HG03064 (cell line): Measurements from ENCODE around the gene SLC29A2.
"Not testable (repeated sequence)": the region's sequence is repeated elsewhere in the genome, so short reads cannot be mapped to it uniquely, and the experiment has no call there.

Source experiments
- ATAC-seq: cut with Tn5 transposase; IDR thresholded peaks from one replicate; pipeline ENCODE4 v1.9.1; 2021; ENCODE audit warnings: low read depth; ENCODE audit not compliant: unreplicated experiment

SLC29A2 gene

DNA sequence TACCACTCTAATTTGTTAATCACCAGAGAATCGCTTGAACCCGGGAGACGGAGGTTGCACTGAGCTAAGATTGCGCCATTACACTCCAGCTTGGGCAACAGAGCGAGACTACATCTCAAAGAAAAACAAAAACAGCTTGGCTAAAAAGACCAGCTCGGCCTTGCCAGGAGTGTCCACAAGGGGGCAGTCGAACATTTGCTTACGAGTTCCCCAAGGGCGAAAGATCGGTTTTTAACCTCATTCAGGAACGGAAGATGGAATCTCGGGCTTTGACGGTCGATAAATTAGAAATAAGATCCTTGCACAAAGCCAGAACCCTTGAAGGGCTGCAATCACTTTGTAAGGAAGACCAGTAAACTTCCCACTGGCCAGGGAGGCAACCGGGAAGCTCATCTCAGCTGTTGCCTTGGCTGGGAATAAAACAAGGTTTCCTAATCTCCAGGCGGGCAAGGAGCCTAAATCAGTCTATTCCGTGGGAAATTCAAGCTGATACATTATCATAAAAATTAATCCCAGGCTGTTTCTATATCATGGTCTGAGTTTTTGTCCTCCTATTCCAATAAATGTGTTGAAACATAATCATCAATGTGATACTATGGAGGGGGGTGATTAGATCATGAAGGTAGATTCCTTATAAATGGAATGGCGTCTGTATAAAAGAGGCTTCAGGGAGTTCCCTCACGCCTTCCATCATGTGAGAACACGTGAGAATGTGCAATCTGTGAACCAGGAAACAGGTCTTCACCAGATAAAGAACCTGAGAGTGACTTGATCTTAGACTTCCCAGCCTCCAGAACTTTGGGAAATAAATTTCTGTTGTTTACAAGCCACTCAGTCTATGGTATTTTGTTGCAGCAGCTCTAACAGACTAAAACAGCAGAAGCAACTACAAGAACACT is 14.9 kb upstream of the SLC29A2 start:
- ATAC-seq = no peak

DNA sequence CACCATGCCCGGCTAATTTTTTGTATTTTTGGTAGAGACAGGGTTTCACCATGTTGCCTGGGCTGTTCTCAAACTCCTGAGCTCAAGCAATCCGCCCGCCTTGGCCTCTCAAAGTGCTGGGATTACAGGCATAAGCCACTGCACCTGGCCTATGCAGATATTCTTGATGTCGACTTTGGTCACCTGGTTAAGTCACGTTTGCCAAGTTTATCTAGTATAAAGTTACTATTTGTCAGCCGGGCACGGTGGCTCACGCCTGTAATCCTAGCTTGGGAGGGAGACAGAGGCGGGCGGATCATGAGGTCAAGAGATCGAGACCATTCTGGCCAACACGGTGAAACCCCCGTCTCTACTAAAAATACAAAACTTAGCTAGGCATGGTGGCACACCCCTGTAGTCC is 12.8 kb upstream of the SLC29A2 start:
- not testable (repeated sequence) for ATAC-seq

DNA sequence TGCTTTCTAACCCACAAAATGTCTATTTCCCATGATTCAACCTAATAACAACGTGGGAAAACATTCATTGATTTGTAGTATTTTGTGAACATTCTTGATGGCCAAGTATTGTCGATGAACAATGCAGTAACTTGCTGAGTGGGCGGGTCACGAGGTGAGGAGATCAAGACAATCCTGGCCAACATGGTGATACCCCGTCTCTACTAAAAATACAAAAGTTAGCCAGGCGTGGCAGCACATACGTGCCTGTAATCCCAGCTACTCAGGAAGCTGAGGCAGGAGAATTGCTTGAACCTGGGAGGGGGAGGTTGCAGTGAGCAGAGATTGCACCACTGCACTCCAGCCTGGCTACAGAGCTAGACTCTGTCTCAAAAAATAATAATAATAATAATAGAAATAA is 8.7 kb upstream of the SLC29A2 start:
- ATAC-seq = not testable (repeated sequence)

DNA sequence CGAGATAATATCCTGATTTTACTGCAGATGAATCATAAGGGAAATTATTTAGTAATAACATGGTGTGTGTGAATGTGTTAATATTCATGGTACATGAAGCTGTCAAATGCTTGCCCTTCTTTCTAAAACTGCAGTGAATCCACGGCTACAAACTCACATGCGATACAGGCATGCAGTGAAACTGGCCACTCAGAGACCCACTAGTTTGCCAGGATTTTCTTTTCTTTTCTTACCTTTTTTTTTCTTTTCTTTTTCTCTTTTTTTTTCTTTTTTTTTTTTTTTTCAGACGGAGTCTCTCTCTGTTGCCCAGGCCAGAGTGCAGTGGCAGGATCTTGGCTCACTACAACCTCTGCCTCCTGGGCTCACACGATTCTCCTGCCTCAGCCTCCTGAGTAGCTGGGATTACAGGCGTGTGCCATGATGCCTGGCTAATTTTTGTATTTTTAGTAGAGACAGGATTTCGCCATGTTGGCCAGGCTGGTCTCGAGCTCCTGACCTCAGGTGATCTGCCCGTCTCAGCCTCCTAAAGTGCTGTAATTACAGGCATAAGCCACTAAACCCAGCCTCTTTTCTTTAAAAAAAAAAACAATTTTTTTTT is 2.2 kb upstream of the SLC29A2 start:
- ATAC-seq = not testable (repeated sequence)

DNA sequence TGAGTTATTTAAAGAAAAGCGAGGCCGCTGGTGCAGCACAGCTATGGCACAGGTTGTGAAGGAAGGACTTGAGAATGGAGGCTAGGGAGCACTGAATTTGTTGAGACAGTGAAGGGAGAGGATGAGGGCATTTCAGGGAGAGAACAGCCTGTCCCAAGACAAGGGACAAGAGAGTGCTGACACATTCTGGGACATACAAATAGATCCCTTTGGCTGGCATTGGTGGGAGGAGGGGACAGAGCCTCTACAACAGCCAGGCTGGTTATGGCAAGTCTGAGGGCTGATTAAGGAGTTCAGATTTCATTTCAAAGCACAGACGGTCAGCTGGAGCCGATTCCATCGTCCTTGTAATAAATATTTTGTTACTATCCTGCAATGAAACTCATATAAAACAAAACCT is 1.7 kb upstream of the SLC29A2 start:
- ATAC-seq = no peak

DNA sequence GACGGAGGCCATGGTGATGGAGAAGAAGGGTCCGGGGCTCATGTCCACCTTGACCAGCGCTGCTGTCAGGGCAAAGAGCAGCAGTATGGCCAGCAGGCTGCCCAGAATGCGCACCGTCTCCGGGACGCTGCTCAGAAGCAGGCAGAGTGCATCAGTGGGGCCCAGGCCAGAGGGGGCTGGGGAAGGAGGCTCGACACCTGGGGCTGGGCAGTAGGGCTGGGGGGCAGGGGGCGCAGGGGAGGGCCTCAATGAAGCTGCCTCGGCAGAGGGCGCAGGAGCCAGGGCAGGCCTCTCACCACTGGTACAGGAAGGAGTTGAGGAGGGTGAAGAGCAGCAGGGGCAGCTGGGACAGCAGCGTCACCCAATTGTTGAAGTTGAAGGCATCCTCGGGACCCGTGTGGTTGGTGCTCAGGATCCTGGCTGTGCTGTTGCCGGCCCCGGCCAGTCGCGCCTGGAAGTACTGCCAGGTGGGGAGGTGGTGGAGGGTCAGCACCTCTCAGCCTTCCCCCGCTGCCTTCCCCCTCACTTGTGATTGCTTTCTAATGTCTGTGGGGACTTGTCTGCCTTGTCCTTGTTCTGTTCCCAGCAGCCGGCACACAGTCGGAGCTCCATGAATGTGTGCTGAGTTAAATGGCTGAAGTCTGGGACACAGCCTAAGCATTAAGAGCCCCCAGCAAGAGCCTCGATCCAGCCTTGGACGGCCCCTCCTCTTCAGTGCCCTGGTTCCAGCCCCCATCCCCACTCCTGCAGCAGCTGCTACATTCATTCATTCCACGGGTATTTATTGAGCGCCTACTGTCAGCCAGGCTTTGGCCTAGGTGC is 2.3 kb downstream of the SLC29A2 start:
- ATAC-seq = no peak

DNA sequence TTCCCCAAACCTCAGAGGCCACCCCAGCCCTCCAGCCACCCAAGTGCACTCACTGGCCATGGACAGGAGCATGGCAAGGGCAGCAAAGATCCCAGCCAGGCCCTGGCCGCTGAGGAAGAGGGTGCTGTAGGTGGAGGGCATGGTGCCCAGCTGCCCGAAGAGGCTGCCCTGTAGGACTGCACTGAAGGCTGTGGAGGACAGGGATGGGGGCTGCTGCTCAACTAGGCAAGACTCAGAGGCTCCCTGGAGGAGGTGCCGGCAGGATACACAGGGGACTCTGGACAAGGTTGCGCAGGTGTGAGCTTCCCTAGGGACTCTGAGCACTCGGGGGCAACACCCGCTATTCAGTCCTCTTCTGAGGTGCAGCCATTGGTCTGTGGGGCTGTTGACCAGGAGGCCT is 3.1 kb downstream of the SLC29A2 start:
- no peak for ATAC-seq

DNA sequence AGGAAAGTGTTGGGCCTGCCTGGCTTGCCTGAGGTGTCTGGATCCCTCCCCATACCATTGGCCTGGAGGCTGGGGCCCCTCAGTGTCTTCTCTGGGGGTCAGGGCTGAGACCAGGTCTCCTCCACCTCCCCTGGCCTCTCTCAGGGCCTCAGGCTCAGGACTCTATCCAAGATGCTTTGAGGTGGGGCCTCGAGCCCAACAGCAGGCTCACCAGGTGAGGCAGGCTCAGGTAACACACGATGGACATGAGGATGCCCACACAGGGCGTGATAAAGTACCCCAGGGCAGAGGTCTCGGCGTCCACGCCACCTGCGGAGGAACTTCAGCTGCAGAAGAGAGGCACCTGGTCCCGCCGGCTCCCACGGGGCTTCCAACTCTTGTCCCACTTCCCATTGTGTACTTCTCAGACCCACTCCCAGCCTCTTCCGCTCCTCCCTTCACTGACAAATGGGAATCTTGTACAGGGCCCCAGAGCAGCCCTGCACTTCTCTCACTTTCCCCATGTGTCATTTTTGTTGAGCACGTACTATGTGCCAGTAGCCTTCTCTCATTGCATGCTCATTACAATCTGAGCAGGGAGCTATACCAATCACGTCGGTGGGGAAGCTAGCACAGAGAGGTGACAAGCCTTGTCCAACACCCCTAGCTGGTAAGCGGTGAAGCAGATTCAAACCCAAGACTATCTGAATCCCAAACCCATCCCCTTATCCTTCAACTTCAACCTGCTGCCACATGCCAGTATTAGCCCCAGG is 3.8 kb downstream of the SLC29A2 start:
- no peak for ATAC-seq

DNA sequence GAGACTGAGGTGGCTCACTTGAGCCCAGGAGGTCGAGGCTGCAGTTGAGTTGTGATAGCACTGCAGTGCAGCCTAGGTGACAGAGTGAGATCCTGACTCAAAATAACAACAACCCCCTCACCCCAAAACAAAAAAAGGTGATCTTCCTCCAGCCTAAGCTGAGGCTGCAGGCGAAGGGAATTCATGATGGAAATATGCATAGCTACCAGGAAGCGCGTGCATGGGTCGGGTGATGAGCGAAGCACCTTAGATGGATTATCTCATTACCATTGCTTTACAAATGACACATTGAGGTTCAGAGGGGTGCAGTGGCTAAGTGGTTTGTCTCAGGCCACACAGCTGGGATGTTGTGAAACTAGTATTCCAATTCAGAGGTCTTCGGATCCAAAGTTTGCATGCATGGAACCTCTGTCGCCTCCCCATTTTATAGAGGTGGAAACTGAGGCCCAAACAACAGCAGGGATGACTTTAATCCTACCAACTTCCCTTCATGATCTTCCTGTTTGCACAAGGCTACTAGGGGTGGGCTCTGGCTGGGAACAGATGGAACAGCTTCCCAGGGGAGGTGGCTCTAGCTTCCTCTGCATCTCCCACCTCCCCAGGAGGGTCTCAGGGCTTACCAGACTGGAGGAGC is 4.6 kb downstream of the SLC29A2 start:
- ATAC-seq = no peak

DNA sequence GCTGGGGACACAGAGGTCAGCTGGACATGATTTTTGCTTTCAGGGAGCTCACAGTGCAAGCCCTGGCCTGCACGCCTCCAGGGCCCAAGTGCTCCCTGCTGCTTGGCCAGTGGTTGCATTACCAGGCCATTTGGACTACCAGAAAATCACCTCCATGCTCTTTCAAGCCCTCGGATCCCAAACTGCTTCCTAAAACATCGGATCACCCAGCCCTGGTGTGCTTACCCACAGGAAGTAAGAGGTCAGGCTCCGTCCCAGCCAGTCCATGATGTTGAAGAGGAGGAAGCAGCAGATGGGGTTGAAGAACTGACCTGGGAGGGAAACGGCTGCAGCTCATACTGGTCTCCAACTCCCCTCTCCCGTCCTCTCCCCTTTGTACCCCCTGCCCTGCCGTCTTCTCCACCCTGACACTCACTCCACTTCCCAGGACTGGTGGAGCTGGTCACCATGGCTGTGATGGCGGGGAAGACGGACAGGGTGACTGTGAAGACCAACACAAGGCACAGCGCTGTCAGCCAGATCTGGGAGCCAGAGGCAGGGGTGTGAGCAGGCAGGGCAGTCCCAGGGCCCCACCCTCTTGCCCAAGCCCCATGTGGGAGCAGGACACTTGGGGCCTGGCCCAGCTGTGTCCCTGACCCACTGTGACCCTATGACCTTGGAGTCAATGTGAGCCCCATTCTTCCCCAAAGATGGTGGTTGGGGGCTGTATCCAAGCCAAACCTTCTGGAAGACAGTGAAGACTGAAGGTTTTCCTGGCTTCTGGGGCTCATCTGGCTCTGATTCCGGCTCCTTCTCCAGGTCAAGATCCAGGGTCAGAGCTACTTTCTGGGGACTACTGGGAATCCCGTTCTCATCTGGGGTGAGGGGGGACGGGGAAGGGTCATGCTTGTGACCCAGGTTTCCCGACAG is 5.6 kb downstream of the SLC29A2 start:
- no peak for ATAC-seq

DNA sequence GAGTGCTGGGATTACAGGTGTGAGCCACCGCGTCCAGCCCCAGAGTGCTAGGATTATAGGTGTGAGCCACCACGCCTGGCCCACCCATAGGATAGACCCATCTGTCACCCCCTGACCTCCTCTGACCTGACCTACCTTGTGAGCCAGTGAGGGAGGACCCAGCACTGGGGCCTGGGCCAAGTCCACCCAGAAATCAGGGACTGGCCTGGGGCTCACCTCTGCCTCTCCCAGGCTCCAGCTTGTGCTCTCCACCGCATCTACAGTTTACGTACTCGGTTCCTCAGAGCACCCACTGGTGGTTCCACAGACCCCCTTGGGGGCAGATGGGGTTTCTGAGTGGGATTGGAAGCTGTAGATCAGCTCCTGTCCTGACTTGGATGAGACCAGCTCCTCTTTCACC is 6.4 kb downstream of the SLC29A2 start:
- no peak for ATAC-seq

DNA sequence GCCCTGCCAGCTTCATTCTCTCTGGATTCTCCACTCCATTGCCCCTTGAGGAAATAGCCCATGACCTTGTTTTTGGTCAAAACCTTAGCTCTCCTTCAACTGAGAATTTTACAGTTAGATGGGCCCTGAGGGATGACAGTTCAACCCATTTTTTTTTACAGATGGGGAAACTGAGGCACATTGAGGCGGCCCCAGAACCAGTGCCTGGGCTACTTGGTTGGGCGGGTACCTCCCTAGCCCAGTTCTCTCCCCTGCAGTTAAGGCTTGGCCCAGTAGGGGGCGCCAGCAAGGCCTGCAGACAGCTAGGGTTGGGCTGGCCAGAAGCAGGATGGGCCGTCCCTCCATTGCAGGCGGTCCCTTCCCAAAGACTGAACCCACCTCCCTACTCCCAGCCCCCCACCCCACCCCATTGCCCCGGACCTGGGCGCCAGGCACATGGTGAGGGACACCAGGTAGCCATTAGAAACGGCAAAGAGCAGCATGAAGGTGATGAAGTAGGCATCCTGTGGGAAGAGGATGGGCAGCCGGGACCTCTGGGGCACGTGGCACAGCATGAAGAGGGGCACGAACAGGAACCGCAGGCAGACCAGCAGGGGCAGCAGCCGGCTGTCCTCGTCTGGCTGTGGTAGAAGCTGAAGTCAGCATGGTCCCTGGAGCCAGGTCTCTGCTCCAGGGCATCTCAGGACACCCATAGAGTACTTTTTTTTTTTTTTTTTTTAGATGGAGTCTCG is 7.6 kb downstream of the SLC29A2 start:
- no peak for ATAC-seq

DNA sequence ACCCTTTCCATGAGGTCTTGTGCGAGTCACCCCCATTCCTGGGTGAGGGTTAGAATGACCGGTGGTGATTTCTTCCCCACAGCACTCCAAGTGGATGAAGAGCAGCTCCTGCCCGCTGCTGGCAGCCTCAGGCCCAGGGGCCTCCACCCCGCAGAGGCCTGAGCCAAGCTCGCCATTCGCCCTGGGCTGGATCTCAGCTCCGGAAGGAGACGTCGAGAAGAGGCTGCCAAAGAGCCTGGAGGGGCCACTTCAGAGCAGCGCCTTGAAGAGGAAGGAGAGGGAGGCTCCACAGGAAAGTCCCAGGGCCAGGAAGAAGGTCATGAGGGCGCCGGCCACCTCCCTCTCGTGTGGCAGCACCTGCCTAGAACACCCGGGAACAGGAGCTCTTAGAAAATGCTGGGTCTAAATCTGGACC is 8.4 kb downstream of the SLC29A2 start:
- ATAC-seq = no peak

DNA sequence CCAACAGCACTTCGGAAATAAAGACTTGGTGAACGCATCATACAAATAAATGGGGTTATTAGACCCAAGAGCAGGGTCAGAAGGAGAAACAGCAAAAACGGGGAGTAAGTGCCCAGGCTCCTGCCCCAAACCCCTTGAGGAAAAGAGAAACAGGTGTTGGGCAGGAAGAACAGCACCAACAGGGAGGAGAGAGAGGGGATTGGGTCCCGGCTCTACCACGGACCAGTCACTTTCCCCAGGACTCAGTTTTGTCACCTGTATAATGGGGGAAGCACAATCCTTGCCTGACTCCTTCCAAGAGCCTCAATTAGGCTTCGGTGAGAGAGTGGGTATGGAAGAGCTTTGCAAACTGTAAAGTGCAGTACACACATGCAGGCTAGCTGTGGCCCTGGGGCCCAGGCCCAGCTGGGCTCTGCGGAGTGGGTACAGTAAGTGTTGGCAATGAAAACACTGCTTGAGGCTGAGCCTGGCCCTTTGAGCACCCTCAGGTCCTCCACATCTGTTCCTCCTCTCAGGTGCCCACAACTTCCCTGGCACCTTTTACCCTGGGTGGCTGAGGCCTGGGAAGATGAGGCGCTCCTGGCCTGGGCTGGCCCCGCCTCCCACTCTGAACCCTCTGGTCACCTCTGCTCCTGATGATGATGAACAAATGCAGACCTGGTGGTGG is 8.9 kb downstream of the SLC29A2 start:
- ATAC-seq = no peak

DNA sequence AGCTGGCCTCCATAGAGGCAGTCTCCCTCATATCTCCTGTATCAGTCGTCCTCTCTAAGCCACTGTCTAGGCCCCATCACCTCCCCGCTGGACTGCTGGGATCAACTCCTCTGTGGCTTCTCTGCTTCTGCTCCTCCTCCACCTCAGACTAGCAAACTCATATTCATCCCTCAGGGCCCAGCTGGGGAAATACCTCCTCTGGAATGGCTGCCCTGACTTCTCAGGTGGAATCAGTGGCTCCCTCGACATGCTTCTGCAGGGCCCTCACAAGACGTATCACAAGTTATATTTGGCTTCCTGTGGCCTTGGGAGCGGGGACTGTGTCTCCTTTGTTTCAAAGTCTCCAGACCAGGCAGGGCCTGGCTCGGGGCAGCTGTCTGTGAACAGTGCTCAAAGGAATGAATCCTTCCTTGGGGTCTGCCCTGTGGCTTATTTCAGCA is 10.0 kb downstream of the SLC29A2 start:
- ATAC-seq = no peak

DNA sequence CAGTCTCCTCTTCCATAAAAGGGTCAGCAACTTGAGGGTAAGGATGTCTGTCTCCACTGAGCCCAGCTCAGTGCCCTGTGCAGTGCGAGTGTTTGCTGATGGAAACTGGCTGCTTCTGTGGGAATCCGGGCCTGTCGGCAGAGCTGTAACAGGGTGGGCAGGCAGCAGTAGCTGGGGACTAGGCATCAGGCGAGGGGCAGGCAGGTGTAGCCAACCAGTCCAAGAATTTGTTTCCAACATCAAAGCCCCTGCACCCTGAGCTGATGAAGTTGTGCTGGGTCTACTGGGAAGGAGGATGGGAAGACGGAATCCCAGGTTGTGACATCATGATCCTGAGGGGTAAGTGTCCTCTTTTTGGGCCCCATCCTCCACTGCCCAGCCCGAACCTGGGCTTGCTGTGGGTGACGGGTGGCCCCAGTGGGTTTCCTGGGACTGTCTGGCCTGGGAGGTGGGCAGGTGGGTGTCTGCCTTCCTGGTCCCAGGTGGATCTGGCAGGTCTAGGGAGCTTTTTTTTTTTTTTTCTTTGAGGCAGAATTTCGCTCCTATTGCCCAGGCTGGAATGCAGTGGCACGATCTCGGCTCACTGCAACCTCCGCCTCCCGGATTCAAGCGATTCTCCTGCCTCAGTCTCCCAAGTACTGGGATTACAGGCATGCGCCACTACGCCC is 11.0 kb downstream of the SLC29A2 start:
- no peak for ATAC-seq

DNA sequence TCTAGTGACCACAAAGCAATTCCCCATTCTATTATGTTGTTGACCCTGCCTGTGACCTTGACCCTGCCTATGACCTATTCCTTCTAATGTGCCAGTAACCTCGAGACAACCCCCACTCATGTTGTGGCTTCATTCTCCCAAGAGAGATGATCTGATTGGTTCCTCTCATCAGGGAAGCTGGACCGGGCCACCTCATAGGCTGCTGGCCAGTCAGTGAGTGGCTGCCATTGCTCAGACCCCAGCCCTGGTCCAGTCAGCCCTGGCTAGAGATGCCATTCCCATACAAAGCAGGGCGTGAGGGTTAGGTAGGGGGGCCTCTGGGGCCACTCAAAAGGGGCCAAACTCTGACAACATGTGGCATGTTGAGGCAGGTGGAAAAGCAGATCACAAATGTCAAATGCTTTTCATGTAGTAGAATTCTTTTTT is 11.9 kb downstream of the SLC29A2 start:
- no peak for ATAC-seq
